GM21526 (cell line): Measurements from ENCODE around the gene GNAZ.

ENCODE experiments used
- ATAC-seq: cut with Tn5 transposase; IDR thresholded peaks from one replicate; pipeline ENCODE4 v1.9.1; 2021; ENCODE audit warnings: moderate library complexity; ENCODE audit not compliant: unreplicated experiment, low FRiP score

Gene GNAZ

GRCh38 chr22:23105304-23105703 lies 35.0 kb downstream of the GNAZ start:
- ATAC-seq = no peak

- ATAC-seq = no peak
Observed at GRCh38 chr22:23105919-23106318, 35.6 kb downstream of the GNAZ start.

- ATAC-seq = no peak
Observed at GRCh38 chr22:23106344-23106743, 36.0 kb downstream of the GNAZ start.

DNA sequence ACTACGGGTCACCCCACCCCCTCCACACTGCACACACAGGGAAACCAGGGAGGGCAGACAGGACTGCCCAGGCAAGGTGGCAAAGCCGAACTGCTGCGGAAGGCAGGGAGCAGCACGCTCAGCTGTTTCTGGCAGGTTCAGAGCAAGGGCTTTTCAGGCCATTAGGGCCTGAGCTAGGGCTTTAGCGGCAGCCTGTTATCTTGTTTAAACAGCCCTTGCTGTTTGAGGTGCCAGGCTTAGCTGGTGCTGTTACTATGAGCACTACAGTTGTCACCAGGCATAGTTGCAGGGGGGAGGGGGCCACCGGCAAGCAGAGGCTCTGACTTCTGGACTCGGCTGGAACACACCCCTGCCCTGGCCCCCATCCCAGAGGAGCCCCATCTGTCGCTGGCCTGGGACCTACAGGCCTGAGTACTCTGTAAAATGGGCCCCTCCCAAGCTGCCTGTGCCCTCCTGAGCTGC lies 36.6 kb downstream of the GNAZ start:
- ATAC-seq = no peak

DNA sequence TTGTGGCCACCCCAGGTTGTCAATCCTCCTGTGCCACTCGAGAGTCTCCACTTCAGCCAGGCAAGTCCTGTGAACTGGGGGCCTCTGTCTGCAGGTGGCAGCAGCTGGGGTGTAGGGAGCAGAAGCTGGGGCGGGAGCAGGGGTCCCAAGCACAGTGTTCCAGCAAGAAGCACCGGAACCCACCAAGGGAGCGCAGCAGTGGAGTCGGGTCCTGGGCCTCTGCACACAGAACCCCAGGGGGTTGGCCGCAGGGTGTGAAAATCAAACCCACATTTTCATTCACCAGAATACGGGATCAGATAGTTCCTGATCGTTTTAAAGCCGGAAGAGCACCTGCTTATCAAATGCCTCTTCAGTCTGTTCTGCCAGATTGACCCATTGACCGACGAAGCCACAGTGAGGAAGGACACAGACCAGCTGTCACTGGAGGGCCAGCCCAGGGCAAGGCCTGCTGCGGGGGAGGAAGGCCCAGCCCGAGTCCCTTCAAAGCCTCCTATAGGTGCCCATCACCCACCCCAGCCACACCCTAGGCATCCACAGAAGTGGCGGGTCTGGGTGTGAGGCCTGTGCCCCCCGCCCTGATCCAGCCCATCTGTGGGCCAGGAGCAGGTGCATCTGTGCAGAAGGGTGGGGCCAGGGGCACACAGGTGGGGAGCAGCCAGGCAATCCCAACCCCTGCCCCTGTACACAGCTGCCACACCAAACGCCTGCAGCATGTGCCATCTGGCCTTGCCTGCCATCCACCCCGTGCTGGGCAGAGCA lies 37.3 kb downstream of the GNAZ start:
- no peak for ATAC-seq

GRCh38 chr22:23108249-23109078 lies 38.1 kb downstream of the GNAZ start:
- no peak for ATAC-seq

- ATAC-seq = no peak
Observed at GRCh38 chr22:23109079-23109347, 38.7 kb downstream of the GNAZ start.

DNA sequence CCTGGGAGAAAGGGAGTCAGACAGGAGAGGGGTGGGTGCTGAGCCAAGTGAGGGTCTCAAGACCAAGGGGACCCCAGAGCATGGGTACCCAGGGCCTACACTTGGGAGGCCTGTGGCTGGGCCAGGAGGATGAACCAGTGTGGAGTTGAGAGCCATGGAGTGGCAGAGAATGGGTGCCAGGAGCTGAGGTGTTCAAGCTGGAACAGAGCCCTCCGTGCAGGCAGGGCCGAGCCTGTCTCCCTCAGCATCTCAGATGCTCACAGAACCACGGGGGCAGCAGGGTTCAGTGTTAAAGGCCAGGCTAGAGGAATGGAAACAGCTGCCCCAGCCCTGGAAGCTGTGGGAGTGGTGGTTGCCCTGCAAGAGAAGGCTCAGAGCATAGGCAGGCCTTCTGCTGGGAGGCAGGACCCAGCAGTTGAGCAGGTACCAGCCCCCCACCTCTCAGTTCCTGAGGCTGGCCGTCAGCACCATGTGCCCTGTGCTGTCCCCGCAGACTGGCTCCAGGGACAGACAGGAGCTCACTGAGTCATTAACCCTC lies 39.2 kb downstream of the GNAZ start:
- ATAC-seq = no peak

- no peak for ATAC-seq
Observed at GRCh38 chr22:23110190-23110921, 40.0 kb downstream of the GNAZ start.

GRCh38 chr22:23110922-23111527 lies 40.7 kb downstream of the GNAZ start:
- ATAC-seq = no peak

DNA sequence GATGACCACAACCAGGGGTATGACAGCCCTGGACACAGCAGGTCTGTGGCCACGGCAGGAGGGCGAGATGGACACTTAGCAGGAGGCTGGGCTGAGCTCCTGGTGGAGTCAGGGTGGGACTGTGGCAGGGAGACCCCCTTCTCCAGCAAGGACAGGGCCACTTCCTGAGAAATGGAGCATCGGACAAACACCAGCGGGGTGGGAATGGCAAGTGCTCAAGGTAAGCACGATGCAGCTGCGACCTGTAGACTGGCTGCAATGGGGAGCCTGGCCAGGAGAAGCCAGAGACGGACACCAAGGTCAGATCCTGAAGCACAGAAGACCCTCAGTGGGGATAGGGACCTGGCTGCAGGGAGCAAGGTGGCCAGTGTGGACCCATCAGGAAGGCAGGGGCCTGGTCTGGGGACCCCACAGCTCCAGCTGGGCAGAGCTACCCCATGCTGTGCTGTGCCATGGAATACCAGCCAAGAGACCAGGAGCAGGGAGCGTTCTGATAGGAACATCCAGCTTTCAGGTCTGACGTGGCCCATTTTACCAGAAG lies 42.2 kb downstream of the GNAZ start:
- ATAC-seq = no peak

- no peak for ATAC-seq
Observed at GRCh38 chr22:23113067-23113846, 42.9 kb downstream of the GNAZ start.

GRCh38 chr22:23113847-23114720 lies 43.8 kb downstream of the GNAZ start:
- no peak for ATAC-seq

DNA sequence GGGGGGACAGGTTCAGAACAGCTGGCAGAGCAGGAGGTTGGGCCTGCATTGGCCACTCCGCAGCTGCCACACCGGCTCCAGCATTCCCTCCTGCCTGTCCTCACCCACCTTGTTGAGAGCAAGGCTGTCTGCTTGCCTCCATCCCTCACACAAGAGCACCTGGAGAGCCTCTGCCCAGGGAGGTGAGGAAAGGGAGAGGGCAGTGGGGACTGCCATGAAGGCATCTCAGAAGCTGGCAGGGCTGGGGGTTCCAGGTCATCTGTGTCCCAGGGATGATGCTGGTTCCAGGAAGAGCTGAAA lies 44.4 kb downstream of the GNAZ start:
- ATAC-seq = no peak

GRCh38 chr22:23115369-23115768 lies 45.0 kb downstream of the GNAZ start:
- ATAC-seq = no peak

- ATAC-seq = no peak
Observed at GRCh38 chr22:23115825-23116494, 45.6 kb downstream of the GNAZ start.

DNA sequence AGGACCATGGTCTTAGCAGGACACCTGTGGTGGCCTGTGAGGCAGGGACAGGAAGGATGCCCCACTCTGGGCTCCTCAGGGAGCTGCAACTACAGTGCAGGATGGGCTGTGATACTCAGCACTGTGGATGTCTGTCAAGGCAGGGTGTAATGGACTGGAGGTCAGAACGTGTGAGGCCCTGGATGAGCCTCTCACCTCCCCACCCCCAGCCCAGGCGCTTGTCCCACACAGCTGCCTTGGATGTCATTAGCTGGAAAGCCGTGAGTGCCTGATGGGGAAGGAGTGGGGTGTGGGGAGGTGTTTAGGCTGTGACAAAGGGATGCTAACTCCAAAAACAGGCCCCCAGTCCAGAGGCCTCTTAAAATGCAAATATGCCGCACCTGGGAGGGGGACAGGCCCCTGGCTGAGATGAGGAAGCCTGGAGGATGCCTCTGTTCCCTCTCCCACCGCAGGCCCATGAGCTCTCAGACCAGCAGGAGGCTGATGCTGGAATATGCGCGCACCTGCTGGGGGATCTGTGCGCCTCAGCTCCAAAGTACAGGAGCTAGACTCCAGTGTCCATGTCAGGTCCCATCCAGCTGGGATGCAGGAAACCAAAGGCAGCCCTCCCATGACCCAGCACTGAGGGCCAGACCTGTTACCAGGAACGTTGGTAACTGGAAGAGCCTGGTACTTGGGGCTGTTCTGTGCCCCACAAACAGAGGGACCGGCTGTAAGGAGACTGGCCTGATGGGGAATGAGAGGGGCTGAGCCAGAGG lies 46.4 kb downstream of the GNAZ start:
- ATAC-seq = no peak

DNA sequence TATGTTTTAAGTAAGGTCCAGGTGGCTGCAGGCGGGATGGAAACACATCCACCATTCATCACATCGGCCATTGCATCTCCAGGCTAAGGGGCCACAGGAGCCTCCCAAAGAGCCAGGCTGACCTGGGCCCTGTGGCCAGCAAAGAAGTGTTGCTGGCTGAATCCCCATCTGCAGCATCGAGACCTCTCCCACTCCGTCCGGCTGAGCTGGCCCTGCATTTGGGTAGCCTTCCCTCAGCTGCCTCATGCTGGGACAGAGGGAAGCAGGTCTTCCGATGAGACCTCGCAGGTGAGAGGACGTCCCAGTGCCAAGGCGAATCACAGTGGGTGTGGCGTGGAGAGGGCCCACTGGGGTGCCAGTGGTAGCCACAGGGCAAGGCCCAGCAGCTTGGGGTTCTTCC lies 47.0 kb downstream of the GNAZ start:
- ATAC-seq = no peak
